Lower leg skin (tissue), 4 donors: ENCODE results near the gene TOMT. TPM values are rescaled to one million over a fixed set of nuclear protein-coding genes. Genes with fewer than 3 reads are reported as not detected.
"Not testable (repeated sequence)": the region's sequence is repeated elsewhere in the genome, so short reads cannot be mapped to it uniquely, and the experiment has no call there.

Experiments used
- DNase-seq, 2 donors: peaks; one replicate each; pipeline ENCODE4 v3.0.0-alpha.2; 2019; ENCODE audit warnings: low spot score in 2 of 2
- H3K4me3 ChIP-seq: fragments of 200-600 bp; sonication (generic); 2 replicates; pipeline ENCODE4 v1.5.1; 2017; ENCODE audit warnings: mild to moderate bottlenecking, low read depth; ENCODE audit not compliant: poor library complexity, severe bottlenecking
- CTCF ChIP-seq, 3 donors: fragments of 450-650 bp; IDR thresholded peaks; one replicate each; pipeline ENCODE4 v1.5.1; 2016; ENCODE audit warnings: antibody characterized with exemption in 3 of 3, mild to moderate bottlenecking in 3 of 3, moderate library complexity in 2 of 3
- POLR2A ChIP-seq, 2 donors: fragments of 450-650 bp; IDR thresholded peaks; one replicate each; pipeline ENCODE4 v1.6.1; 2016 to 2017; ENCODE audit warnings: antibody characterized with exemption in 2 of 2, mild to moderate bottlenecking in 1 of 2, moderate library complexity in 1 of 2
- WGBS, 2 donors: methylation state at CpG; one replicate each; pipeline ENCODE4 v1.1.5; 2018; 5-methylcytosine and 5-hydroxymethylcytosine counted together
- intact Hi-C: fragments of 100-400 bp; cut with DNase I; formaldehyde crosslinking; loops from one replicate; pipeline ENCODE4 v1.15.0; 2023; ENCODE audit warnings: low total_unique reads
- total RNA-seq, 4 donors: library from RNA; depleted of rRNA; stranded (reverse); fragments of >200 nt; gene quantifications; one replicate each; pipeline ENCODE4 v1.1.0, GENCODE V29; 2016

TOMT gene
- total RNA-seq, 4 donors from 2014 or later = not detected

GRCh38 chr11:72140661-72141060 lies 34.9 kb downstream of the TOMT start:
- intact Hi-C loops = no loop called here
- H3K4me3 ChIP-seq = no peak overlapping the region
- WGBS, 2 donors = 92 to 98% methylated on average over 2 of the region's 2 CpGs
- DNase-seq = no peak
- TF ChIP-seq CTCF (IDR thresholded peaks at IDR 0.05) = no peak
- TF ChIP-seq POLR2A (IDR thresholded peaks at IDR 0.05) = no peak

GRCh38 chr11:72141066-72141465 lies 35.3 kb downstream of the TOMT start:
- DNase-seq = no peak
- intact Hi-C loops = no loop called here
- TF ChIP-seq POLR2A (IDR thresholded peaks at IDR 0.05) = no peak
- TF ChIP-seq CTCF (IDR thresholded peaks at IDR 0.05) = no peak
- WGBS, 2 donors = 52 to 55% methylated on average over 3 of the region's 3 CpGs
- H3K4me3 ChIP-seq = no peak overlapping the region

- intact Hi-C loops, H3K4me3 ChIP-seq, DNase-seq: not testable (repeated sequence)
- WGBS, 2 donors = 10 to 67% methylated on average over 1 of the region's 1 CpG
Measured at GRCh38 chr11:72142086-72142485, 36.4 kb downstream of the TOMT start.

- intact Hi-C loops, H3K4me3 ChIP-seq, DNase-seq: not testable (repeated sequence)
- 33% methylated on average over 1 of the region's 1 CpG; no CpG with 5 or more reads in 1 of the 2 donors for WGBS, 2 donors
Measured at GRCh38 chr11:72142543-72142942, 36.8 kb downstream of the TOMT start.

GRCh38 chr11:72144807-72145565 lies 39.3 kb downstream of the TOMT start:
- no peak overlapping the region for H3K4me3 ChIP-seq
- no peak for TF ChIP-seq CTCF (IDR thresholded peaks at IDR 0.05)
- no peak for TF ChIP-seq POLR2A (IDR thresholded peaks at IDR 0.05)
- intact Hi-C loops = no loop called here
- WGBS, 2 donors = 46 to 51% methylated on average over 4 of the region's 4 CpGs
- no peak for DNase-seq

- 42 to 88% methylated on average over 2 of the region's 2 CpGs for WGBS, 2 donors
- no peak for DNase-seq
- intact Hi-C loops = no loop called here
- TF ChIP-seq POLR2A (IDR thresholded peaks at IDR 0.05) (no peak), CTCF (IDR thresholded peaks at IDR 0.05) (no peak)
- no peak overlapping the region for H3K4me3 ChIP-seq
Measured at GRCh38 chr11:72146625-72147024, 40.9 kb downstream of the TOMT start.

- intact Hi-C loops = no loop called here
- H3K4me3 ChIP-seq = no peak overlapping the region
- WGBS, 2 donors = 69 to 76% methylated on average over 4 of the region's 4 CpGs
- no peak for DNase-seq
- TF ChIP-seq CTCF (IDR thresholded peaks at IDR 0.05) = no peak
Measured at GRCh38 chr11:72150882-72151281, 45.2 kb downstream of the TOMT start.

- DNase-seq, intact Hi-C loops: not testable (repeated sequence)
- 82 to 94% methylated on average over 6 of the region's 6 CpGs for WGBS, 2 donors
Measured at GRCh38 chr11:72153874-72154273, 48.1 kb downstream of the TOMT start.

More at GRCh38 chr11:72153874-72154273, 48.1 kb downstream of the TOMT start:
- H3K4me3 ChIP-seq = not testable (repeated sequence)
